Body of pancreas (tissue), 4 donors: ENCODE measurements around the gene REELD1.

ENCODE experiments used
- POLR2A ChIP-seq, 3 donors: fragments of 450-650 bp; IDR thresholded peaks; one replicate each; pipeline ENCODE4 v1.6.1; 2016; ENCODE audit warnings: antibody characterized with exemption in 3 of 3, mild to moderate bottlenecking in 2 of 3
- TF ChIP-seq, protein P1 (sequence below), 7 experiments: fragments of 450-650 bp in 4 of 7; fragments of 200-600 bp in 3 of 7; sonication (generic) in 3 of 7; IDR thresholded peaks; one replicate each; pipeline ENCODE4 v1.5.1; 2016 to 2019; ENCODE audit warnings: antibody characterized with exemption in 7 of 7

GRCh38 chr4:146271466-146271865 lies 57.1 kb downstream of the REELD1 start:
- TF ChIP-seq, protein P1, sequence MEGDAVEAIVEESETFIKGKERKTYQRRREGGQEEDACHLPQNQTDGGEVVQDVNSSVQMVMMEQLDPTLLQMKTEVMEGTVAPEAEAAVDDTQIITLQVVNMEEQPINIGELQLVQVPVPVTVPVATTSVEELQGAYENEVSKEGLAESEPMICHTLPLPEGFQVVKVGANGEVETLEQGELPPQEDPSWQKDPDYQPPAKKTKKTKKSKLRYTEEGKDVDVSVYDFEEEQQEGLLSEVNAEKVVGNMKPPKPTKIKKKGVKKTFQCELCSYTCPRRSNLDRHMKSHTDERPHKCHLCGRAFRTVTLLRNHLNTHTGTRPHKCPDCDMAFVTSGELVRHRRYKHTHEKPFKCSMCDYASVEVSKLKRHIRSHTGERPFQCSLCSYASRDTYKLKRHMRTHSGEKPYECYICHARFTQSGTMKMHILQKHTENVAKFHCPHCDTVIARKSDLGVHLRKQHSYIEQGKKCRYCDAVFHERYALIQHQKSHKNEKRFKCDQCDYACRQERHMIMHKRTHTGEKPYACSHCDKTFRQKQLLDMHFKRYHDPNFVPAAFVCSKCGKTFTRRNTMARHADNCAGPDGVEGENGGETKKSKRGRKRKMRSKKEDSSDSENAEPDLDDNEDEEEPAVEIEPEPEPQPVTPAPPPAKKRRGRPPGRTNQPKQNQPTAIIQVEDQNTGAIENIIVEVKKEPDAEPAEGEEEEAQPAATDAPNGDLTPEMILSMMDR (IDR thresholded peaks at IDR 0.05): no peak
- TF ChIP-seq POLR2A (IDR thresholded peaks at IDR 0.05): no peak
